Fibroblast of skin of right quadriceps (primary cell): Measurements from ENCODE around the gene ALG3.

Experiments used
- DNase-seq: peaks from one replicate; pipeline ENCODE4 v3.0.0-alpha.2; 2013

ALG3 gene

DNA sequence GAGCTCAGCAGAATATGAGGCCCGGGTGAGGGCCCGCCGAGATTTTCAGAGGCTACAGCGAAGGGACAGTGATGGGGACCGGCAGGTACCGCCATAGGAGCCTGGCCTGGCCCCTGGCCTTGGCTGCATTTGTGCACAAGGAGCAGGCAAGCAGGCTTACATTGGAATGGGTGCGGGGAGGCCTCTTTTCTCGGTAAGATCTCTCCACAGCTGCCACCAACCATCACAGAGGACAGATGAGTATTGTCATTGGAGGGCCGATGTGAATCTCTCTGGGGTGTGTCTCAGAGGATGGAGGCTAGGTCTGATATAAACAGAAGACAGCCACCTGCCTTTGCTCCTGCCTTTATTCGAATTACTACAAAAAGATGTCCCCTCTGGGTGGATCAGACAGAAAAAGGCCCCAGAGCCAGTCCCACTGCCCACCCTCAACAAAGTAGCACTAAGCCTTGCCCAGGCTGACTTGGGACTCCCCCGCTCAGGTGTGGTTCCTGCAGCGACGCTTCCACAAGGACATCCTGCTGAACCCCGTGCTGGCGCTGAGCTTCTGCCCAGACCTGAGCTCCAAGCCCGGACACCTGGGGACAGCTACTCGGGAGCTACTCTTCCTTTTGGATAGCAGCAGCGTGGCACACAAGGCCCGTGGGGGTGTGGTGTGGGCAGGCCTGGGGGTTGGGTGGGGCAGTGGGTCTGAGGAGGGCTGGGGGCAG, 13.9 kb downstream of the ALG3 start:
- no peak for DNase-seq

DNA sequence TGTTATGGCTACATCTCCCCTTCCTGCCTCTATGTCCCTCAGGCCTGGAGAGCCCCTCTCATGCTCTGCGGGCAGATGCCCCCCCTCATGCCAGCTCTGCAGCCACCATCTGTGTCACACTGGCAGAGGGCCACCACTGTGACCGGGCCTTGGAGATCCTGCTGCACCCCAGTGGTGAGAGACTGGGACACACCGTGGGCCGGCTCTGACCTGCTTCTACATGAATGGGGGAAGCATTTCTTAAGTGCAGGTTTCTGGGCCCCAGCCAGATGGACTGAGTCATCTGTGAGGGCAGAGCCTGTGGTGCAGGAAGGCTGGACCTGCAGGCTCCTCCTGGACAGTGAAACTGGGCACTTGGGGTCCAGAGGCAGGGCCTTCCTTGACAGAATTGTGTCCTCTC, 14.5 kb downstream of the ALG3 start:
- DNase-seq, result peak; percentile 44

DNA sequence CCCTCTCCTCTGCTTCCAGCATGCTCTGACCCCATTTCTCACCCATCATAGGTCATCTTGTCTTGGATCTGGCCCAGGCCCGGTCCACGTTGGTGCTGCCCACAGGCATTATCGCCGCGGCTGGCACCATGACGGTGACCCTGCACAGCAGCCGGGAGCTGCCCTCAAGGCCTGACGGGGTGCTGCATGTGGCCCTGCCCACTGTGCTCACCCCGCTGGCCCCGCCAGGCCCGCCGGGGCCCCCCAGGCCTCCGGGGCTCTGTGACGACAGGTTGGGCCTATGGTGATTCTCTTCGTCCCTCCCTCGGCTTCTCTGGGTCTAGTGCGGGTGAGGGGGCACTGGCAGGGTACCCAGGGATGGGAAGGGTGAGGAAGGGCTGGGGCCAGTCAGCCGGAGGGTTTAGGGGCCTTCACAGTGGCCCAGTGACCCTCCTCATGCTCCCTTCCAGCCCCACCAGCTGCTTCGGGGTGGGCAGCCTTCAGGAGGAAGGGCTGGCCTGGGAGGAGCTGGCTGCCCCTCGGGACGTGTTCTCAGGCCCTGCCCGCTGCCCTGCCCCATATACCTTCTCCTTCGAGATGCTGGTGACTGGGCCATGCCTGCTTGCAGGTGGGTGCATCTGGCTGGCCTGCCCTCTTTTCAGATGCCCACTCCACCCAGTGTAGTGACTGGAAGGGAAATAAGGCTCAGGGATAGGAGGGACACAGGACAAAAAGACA, 15.5 kb downstream of the ALG3 start:
- DNase-seq, result no peak

DNA sequence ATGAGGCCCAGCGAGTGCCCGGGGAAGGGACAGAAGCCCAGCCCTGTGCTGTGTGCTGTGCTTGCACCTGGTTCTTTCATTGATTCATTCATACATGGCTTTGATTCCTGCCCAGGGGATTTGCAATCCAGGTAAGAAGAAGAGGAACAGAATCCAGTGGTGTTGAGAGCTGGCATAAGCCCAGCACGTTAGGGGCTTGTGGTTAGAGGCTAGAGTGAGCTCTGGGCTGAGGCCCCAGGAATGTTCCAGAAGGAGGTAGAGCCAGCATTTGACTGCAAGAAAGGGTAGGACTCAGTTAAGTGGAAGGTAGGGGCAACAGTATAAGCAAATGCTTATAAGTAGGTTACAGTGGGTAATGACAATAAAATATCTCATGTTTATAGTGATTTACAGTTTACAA, 17.1 kb downstream of the ALG3 start:
- DNase-seq, result no peak

DNA sequence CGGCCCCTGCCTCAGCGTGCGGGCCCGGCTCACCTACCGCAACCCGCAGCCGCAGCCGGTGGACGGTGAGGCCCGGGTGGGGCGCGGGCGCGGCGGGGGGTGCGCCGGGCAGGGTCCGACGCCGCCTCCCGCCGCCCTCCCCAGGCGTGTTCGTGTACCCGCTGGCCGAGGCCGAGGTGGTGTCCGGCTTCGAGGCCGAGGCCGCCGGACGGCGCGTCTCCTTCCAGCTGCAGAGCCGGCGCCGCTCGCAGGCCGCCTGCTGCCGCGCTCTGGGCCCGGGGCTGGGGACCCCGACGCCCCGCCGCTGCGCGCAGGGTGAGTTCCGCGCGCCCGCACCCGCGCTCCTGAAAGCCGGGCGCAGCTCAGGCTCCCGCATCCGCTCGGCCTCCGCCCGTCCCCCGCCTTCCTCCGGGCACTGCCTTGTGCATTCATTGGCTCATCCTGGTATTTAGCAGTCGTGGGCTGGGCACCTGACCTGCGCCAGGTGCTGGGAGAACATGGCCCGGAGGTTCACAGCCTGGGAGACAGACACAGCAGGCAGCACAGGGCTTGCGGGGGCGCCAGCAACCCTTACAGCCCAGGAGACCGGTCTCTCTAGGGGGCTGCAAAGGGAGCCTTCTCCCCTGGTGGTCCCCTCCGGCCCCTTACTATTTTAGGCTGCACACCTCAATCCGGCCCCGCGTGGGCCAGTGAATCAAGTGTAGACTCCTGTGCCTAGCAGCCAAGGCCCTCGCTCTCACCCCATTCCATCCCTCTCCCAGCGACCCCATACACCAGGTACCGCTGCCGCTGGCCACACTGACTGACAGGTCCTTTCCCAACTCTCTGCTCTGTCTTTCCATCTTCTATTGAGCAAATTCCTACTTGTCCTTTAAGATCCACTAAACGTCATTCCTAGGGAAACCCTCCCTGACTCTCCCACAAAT, 17.9 kb downstream of the ALG3 start:
- no peak for DNase-seq

DNA sequence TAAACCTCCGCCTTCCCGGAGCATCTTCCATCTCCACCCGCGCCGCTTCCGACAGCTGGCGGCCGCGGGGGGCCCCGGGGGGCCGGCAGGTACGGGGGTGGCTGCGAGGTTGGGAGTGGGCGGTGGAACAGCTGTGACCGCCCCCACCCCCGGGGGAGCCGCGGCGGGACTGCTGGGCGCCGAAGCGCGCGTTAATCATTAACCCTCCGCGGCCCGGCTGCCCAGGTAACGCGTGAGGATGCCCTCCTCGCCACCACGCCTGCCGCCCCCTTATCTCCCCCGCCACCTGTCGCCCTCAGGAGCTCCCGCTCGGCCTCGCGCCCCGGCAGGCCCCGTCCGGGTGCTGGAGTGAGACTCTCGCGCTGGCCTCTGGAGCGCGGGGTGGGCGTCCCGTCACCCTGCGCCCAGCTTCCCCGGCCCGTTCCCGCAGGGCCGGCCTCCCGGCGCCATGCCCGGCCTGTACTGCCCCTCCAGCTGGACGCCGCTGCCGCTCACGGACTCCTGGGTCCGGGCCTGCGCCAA, 18.6 kb downstream of the ALG3 start:
- no peak for DNase-seq

DNA sequence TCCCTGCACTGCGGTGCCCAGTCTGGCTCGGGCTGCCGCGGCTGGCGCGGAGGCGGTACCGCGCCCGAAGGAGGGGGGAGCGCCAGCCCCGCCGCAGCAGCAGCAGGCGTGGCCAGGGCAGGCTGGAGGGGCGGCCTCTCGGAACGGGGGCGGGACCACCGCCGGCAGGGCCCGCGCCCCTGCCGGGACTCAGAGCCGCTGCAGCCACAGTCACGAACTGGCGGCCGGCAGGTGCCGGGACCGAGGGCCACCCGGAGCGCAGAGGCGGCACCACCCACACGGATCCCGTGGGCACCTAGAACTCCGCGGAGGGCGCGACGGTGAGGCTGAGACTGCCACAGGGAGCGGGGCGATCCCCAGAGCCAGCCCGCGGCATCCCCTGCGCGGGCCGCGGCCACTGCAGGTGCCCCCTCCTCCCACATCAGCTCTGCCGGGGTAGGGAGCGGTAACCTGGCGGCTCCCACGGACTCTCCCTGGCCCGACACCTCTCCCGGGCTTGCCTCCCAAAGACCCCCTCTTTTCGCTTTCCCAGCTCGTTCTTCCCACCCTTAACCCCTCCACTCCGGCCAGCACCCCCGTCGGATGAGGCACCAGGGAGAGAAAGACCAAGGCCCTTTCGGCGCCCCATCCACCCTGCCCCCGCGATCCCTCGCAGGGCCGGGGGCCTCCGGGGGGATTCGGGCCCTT, 19.2 kb downstream of the ALG3 start, which contains the start of gene VWA5B2:
Gene VWA5B2 (plus strand): TSS at position 192 of the 687 bp plus-strand sequence. CDS start 944 bp downstream, outside the sequence.
- peak; percentile 18 for DNase-seq

DNA sequence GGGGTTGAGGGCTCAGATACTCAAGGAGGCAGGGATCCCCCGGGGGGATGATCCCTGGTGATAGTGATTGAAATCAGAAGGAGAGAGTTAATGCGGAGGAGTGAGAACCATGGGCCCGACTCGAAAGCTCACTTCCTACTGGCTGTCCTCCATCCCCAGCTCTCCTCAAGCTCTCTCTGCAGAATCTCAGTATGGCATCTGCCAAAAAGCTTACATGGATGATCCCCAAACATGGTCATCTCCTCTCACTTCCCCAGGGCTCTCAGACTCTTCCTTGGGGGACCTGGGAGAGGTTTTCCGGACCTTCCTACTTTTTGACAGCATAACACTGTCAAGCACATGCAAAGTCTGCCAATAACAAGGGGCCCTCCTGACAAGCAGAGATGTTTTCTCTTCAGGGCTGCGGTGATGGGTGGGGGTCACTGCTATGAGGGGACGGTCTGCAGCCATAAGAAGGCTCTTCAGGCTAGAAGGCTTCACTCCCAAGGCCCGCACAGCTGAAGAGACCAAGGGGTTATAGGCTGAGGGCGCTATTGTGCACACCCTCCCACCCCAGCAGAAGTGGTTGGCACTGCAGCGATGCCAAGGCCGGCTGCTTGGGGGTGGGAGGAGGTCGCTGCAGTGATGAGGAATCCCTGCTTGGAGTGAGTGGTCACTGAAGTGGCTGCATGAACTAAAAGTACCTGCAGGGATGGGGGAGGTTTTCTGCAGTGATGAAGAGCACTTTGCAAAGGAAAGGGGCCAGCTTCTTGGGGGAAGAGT, 20.2 kb downstream of the ALG3 start:
- DNase-seq, result no peak

DNA sequence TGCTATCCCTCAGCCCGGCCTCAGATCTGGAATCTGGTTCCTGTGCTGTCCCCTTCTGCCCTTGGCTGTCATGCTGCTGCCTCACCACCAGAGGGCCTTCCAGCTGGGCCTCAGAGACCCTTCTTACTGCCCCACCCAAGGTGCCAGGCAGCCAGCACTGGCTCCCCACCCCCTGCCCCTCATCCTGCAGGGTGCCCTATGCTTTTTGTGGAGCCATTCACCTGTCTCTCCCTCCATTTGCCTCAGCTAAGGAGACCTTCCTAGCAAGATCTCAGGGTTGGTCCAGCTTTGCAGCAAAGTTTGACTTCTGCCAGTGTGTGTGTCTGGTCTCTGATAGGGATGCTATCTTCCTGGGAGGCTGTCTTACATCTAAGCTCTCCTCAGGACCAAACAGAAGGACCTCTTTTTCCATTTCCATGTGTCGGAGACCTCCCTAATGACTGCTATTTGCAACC, 21.3 kb downstream of the ALG3 start:
- DNase-seq, result peak; percentile 9

DNA sequence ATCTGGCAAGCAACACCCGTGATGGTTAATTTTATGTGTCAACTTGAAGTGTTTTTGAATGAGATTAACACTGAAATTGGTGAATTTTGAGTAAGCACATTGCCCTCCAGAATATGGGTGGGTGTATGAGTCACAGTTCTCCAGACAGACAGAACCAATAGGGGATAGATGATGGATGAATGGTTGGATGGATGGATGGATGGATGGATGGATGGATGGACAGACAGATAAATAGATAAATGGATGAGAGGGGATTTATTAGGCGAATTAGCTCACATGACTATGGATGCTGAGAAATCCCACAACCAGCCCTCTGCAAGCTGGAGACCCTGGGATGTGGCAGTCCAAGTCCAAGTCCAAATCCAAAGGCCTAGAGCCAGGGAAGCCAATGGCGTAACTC, 24.8 kb downstream of the ALG3 start:
- no peak for DNase-seq

DNA sequence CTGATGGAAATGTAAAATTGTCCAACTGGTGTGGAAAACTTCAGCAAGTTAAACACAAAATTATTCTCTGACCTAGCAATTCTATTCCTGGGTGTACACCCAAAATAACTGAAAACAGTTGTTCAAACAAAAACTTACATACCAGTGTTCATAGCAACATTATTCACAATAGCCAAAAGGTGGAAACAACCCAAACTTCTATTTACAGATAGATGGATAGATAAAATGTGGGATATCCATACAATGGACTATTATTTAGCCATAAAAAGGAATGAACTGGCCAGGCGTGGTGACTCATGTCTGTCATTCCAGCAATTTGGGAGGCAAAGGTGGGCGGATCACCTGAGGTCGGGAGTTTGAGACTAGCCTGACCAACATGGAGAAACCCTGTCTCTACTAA, 26.2 kb downstream of the ALG3 start:
- DNase-seq, result no peak

DNA sequence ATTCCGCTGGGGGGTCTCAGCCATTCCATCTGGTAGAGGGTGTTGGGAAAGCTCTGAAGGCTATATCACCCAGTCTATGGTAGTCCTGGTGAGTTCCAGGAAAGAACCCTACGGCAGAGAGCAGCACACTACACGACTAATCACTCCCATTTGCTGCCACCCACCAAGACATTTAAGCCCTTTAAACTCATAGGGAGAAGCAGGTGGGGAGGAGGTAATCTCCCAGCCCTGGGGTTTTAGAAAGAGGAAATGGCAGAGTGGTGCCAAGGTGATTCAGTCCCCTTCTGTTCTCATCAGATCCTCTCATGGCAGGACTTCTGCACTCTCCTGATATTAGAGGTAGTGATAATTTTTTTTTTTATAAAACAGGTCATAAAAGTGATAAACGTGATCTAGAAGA, 29.9 kb downstream of the ALG3 start:
- no peak for DNase-seq

DNA sequence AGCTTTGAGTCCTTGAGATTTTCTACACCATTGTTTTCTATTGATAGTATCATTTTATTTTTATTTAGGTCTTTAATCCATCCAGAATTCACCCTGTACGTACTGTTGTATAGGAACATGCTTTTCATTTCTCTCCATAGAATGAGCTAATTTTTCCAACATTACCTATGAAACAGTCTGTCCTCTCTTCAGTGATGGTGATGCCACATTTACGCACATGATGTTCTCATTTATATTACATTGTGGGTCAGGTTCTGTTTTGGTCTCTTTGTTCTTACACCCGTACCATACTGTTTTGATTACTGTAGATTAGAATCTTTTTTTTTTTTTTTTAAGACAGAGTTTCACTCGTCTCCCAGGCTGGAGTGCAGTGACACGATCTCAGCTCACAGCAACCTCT, 37.0 kb downstream of the ALG3 start:
- no peak for DNase-seq

DNA sequence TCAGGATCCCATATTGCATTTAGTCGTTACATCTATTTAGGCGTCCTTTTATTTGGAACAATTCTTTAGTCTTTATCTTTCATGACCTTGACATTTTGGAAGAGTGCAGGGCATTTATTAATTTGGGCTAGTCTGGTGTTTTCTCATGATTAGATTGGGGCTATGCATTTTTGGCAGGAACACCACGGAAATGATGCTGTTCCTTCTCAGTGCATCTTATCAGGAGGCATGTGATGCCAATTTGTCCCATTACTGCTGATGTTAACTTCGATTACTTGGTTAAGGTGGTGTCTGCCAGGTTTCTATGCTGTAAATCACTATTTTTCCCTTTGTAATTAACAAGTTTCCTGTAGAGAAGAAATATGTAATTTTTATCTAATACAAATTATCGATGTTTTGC, 37.5 kb downstream of the ALG3 start:
- no peak for DNase-seq

DNA sequence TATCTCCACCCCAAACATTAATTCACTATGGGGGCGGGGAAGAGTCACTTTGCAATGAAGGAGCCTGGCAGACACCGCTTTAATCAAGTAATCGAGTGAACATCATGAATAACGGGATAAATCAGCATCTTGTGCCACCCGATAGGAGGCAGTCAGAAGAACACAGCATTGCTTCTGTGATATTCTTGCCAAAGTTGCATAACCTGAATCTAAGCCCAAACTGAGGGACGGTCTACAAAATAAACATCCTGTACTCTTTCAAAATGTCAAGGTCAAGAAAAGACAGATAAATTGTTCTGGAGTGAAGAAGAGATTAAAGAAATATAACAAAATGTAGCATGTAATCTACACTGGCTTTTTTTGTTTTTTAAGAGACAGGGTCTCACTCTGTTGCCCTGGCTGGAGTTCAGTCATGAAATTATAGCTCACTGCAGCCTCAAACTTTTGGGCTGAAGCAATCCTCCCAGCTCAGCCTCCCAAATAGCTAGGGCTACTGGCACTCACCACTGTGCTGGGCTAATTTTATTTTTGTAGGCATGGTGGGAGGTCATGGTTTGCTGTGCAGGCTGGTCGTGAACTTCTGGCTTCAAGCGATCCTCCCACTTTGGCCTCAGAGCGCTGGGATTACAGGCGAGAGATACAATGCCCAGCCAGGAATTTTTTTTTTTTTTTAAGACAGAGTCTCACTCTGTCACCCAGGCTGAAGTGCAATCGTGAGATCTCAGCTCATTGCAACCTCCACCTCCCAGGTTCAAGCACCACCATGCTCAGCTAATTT, 39.4 kb downstream of the ALG3 start:
- no peak for DNase-seq

DNA sequence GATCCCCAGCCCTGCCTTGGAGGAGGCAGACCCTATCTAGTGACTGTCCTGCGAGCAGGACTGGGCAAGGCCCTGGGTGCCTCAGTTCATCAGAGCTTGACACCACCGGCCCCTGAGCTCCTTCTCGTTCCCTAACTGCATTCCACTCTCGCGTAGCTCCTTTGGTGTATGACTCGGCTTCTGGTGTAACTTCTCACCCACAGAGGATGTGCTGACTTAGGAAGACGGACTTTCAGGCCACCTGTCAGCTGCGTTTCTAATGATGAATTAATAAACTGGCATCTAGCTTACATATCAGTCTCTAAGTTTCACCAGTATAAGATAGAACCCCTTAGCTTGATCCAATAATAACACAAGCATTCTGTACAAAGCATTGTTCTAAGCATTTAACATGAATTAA, 45.2 kb downstream of the ALG3 start:
- no peak for DNase-seq

DNA sequence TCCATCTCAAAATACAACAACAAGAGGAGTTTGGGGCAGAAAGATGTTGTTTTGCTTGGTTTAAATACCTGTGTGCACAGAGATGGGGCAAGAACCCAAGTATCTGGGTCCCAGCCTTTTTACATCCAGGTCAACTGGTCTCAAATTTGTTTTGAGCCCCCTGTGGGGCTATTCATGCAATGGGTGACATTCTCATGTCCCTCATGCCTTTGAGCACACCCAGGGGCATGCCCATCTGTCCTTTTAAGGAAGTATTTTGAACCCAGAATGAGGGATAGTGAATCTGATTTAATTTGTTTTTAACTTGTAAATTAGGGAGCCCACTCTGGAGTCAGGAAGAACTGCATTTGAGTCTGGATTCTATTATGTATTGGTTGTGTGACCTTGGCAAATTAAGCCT, 47.9 kb downstream of the ALG3 start:
- DNase-seq, result no peak

DNA sequence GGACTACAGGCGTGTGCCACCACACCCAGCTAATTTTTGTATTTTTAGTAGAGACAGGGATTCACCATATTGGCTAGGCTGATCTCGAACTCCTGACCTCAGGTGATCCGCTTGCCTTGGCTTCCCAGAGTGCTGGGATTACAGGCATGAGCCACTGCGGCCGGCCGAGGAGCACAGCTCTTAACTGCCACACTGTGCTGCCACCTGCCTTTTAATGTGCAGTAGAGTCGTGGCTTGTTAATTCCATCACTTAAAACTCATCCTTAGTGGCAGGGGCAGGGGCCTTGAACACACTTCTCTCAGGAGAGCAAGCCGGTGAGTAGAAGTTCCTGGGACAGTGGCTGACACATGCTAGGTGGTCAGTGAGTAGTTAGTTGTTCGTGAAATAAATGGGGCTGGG, 50.3 kb downstream of the ALG3 start:
- no peak for DNase-seq

DNA sequence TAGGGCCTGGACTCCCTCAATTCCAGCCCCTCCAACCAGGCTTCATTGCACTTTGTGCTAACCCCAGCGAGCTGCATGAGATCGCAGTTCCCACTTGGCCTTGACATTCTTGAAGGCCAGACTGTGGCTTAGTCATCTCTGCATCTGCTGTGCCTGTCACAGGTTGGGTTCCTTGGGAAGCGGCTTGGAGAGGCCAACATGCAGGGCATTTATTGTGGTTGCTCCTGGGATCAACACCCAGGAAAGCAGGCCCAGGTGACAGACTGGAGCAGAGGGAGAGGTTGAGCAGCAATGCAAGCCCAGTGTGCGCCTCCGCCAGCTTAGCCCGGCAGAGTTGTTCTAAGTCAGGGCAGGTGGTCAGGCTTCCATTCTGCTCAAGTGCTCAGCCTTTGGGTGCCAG, 52.2 kb downstream of the ALG3 start:
- no peak for DNase-seq

DNA sequence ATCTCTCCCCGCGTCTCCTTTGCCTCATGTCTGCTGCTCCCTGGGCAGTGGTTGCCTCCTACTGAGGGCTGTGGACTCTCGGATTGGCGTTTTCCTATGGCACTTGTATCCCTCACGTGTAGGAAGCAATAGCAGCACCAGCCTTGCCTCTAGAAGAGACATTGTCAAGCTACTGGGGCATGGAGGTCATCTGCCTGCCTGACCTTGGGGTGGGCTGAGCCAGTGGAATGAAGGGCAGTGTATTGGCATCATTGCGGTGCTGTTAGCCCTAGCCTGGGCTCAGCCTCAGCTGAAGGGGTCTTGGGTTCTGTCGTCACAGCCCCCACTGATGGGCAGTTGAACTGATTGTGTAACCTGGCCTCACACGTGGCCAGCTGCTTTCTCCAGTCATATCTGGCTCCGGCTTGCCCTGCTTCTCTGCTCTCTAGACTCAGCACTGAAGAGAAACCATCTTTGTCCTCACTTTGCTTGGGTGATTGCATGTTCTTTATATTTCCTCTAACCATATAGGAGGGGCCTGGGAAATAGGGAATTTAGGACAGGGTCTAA, 54.7 kb downstream of the ALG3 start:
- DNase-seq, result no peak

DNA sequence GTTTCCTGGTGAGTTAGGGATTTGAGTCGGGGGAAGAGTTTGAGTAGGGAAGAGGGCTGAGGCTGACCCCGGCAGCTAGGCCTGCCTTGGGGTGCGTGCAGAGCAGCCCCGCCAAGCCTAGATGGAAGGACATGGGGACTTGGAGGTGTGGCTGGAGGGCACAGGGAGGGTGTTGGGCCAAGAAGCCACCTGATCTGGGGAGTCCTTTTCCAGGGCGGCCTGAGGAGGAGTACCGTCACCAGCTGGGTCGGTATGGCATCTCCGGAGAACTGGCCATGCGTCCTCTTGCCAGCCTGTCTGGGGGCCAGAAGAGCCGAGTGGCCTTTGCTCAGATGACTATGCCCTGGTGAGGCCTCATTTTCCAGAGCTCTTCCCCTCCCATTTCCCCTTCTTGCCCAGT, 55.9 kb downstream of the ALG3 start:
- no peak for DNase-seq
